Endothelial cell of umbilical vein (primary cell): ENCODE results near the gene KIF26A. TPM values are rescaled to one million over a fixed set of nuclear protein-coding genes. Genes with fewer than 3 reads are reported as not detected.

Source experiments
- BruUV-seq: library from RNA; stranded (reverse); fragments of 400-500 nt; replicated peaks from 2 replicates; lab custom pipeline; 2021; lab: Mats Ljungman, UMichigan
- CTCF ChIA-PET: fragments of 300-600, 350-600 bp; sonication (Branson Sonifier 250); formaldehyde crosslinking; loops from one replicate; lab custom pipeline; 2021; ENCODE audit warnings: antibody characterized with exemption, inconsistent platforms; lab: Charles Lee
- POLR2A ChIA-PET: fragments of 300-600, 350-600 bp; sonication (Branson Sonifier 250); formaldehyde crosslinking; loops from one replicate; lab custom pipeline; 2021; ENCODE audit warnings: antibody characterized with exemption, inconsistent platforms; lab: Charles Lee
- DNase-seq: peaks from one replicate; pipeline ENCODE4 v3.0.0-alpha.2; 2011; ENCODE audit warnings: low read depth, low spot score
- FAIRE-seq: peaks from 2 replicates; lab custom pipeline; 2011; peaks lifted over from hg19 to GRCh38; lab: Jason Lieb, UNC
- H2AFZ ChIP-seq: 2 replicates; pipeline ENCODE4 v1.6.0; 2012; ENCODE audit warnings: low read depth, low read length, control low read depth, inconsistent platforms
- H3K27ac ChIP-seq: 2 replicates; pipeline ENCODE4 v1.5.1; 2011; ENCODE audit warnings: low read depth, mild to moderate bottlenecking, control low read depth, low read length, moderate library complexity; ENCODE audit not compliant: insufficient read depth
- H3K27me3 ChIP-seq, 2 experiments: 2 replicates each; pipeline versions ENCODE4 v1.6.0 to v1.6.1; 2011; ENCODE audit warnings: low read length in 2 of 2, mixed read lengths in 1 of 2; ENCODE audit not compliant: control insufficient read depth in 2 of 2, insufficient read depth in 2 of 2
- H3K36me3 ChIP-seq, 2 experiments: 2 replicates in 1 of 2; 3 replicates in 1 of 2; pipeline ENCODE4 v1.5.1; 2011; ENCODE audit warnings: low read length in 2 of 2, mild to moderate bottlenecking in 1 of 2, moderate library complexity in 1 of 2; ENCODE audit not compliant: control insufficient read depth in 2 of 2, insufficient read depth in 2 of 2; ENCODE audit errors: extremely low read depth in 1 of 2
- H3K4me1 ChIP-seq: 3 replicates; pipeline ENCODE4 v1.5.1; 2011; ENCODE audit warnings: mild to moderate bottlenecking, low read length; ENCODE audit not compliant: control insufficient read depth, insufficient read depth; ENCODE audit errors: extremely low read depth
- H3K4me2 ChIP-seq: 2 replicates; pipeline ENCODE4 v1.6.1; 2011; ENCODE audit warnings: low read length, control low read depth, mixed read lengths; ENCODE audit not compliant: insufficient read depth
- H3K4me3 ChIP-seq, 3 experiments: fragments of 200-600 bp in 1 of 3; sonication (generic), shearing (Covaris generic) in 1 of 3; replicated peaks in 1 of 3; 2 replicates each; pipeline ENCODE4 v1.5.1; 2011 to 2016; ENCODE audit warnings: control low read depth in 3 of 3, low read length in 3 of 3, mild to moderate bottlenecking in 2 of 3, inconsistent platforms in 1 of 3, low read depth in 1 of 3, moderate library complexity in 1 of 3; ENCODE audit not compliant: insufficient read depth in 1 of 3
- H3K79me2 ChIP-seq: 2 replicates; pipeline ENCODE4 v1.6.0; 2012; ENCODE audit warnings: low read length, inconsistent platforms; ENCODE audit not compliant: control insufficient read depth, insufficient read depth
- H3K9ac ChIP-seq: replicated peaks from 2 replicates; pipeline ENCODE3; 2011; ENCODE audit warnings: low read length, control low read depth; ENCODE audit not compliant: insufficient read depth; ENCODE audit errors: extremely low read depth
- H3K9me1 ChIP-seq: replicated peaks from 3 replicates; pipeline ENCODE4 v1.6.0; 2011; ENCODE audit warnings: mild to moderate bottlenecking, low read length; ENCODE audit not compliant: control insufficient read depth, insufficient read depth; ENCODE audit errors: extremely low read depth
- H3K9me3 ChIP-seq: replicated peaks from 2 replicates; pipeline ENCODE4 v1.5.1; 2012; ENCODE audit warnings: low read length, inconsistent platforms; ENCODE audit not compliant: control insufficient read depth, insufficient read depth
- H4K20me1 ChIP-seq: replicated peaks from 2 replicates; pipeline ENCODE3; 2011; ENCODE audit warnings: mild to moderate bottlenecking, low read length; ENCODE audit not compliant: control insufficient read depth, insufficient read depth; ENCODE audit errors: extremely low read depth
- CTCF ChIP-seq, 2 donors: IDR thresholded peaks; 1 replicate in 1 of 2; 2 replicates in 1 of 2; pipeline ENCODE4 v1.5.1; 2011; ENCODE audit warnings: low read length in 2 of 2, mild to moderate bottlenecking in 2 of 2, moderate library complexity in 2 of 2, control low read depth in 1 of 2, inconsistent platforms in 1 of 2, low read depth in 1 of 2; ENCODE audit not compliant: insufficient read depth in 1 of 2; ENCODE audit errors: extremely low read depth in 1 of 2
- EZH2 ChIP-seq: IDR thresholded peaks from 2 replicates; pipeline ENCODE4 v1.6.1; 2012; ENCODE audit warnings: borderline replicate concordance, low read depth, mild to moderate bottlenecking, moderate library complexity, low read length, inconsistent platforms; ENCODE audit not compliant: severe bottlenecking
- FOS ChIP-seq: IDR thresholded peaks from 2 replicates; pipeline ENCODE4 v1.6.1; 2011; ENCODE audit warnings: mild to moderate bottlenecking, low read length, moderate library complexity, borderline replicate concordance; ENCODE audit not compliant: insufficient read depth
- GATA2 ChIP-seq: IDR thresholded peaks from 2 replicates; pipeline ENCODE4 v1.7.0; 2011; ENCODE audit warnings: low read depth, mild to moderate bottlenecking, moderate library complexity, mixed read lengths, low read length; ENCODE audit not compliant: insufficient read length, insufficient read depth
- JUN ChIP-seq: IDR thresholded peaks from 2 replicates; pipeline ENCODE4 v1.6.1; 2011; ENCODE audit warnings: borderline replicate concordance, low read depth; ENCODE audit not compliant: insufficient read length, insufficient read depth
- MAX ChIP-seq: IDR thresholded peaks from 2 replicates; pipeline ENCODE4 v1.6.1; 2011; ENCODE audit not compliant: insufficient read depth, insufficient read length
- MYC ChIP-seq: IDR thresholded peaks from one replicate; pipeline ENCODE4 v1.6.1; 2011; ENCODE audit warnings: mild to moderate bottlenecking, low read depth, low read length
- POLR2A ChIP-seq: IDR thresholded peaks from 2 replicates; pipeline ENCODE4 v1.6.1; 2012; ENCODE audit warnings: low read depth, mild to moderate bottlenecking, control low read depth, low read length
- POLR2AphosphoS5 ChIP-seq: IDR thresholded peaks from 2 replicates; pipeline ENCODE4 v1.6.1; 2012; ENCODE audit warnings: low read depth, mild to moderate bottlenecking, control low read depth, low read length, moderate library complexity; ENCODE audit not compliant: insufficient read depth
- dilution Hi-C: fragments of 300-500 bp; cut with MboI; formaldehyde crosslinking; loops from one replicate; pipeline ENCODE4 v1.15.0; 2019; ENCODE audit warnings: low sequenced_read_pairs; ENCODE audit not compliant: extremely low pct_ligation_motif_present
- intact Hi-C: fragments of 100-400 bp; cut with micrococcal nuclease; formaldehyde crosslinking; loops from one replicate; pipeline ENCODE4 v1.10.0; 2022
- polyA plus RNA-seq, 4 experiments: library from polyadenylated mRNA; depleted of rRNA in 3 of 4; stranded (reverse) in 3 of 4; unstranded in 1 of 4; fragments of >200 nt; gene quantifications; 2 replicates each; pipeline versions ENCODE4 v1.2.1 to v1.2.3, GENCODE V29; 2011 to 2012; ENCODE audit warnings: missing spikeins in 1 of 4
- total RNA-seq: library from RNA; stranded (reverse); gene quantifications from 2 replicates; pipeline ENCODE4 v1.2.3, GENCODE V29; 2021

KIF26A gene
- total and polyA plus RNA-seq, 2 donors (not counting 3 experiments of a cell fraction or from before 2014, with no cell fraction given) = 3.6 to 10.7 TPM

GRCh38 chr14:104171895-104172294 lies 33.5 kb downstream of the KIF26A start:
- Histone ChIP-seq H3K27ac (no peak overlapping the region), H3K27me3 (no peaks in the 10 kb centered on the region), H3K4me2 (no peak overlapping the region), H4K20me1 (no peaks in the 10 kb centered on the region), H2AFZ (no peak overlapping the region), H3K4me1 (no peaks in the 10 kb centered on the region), H3K4me3 (no peak overlapping the region), H3K36me3 (peaks cover 0 to 2% of the 10 kb centered on the region in 2 experiments), H3K9me3 (no peaks in the 10 kb centered on the region), H3K79me2 (no peaks in the 10 kb centered on the region), H3K9me1 (no peaks in the 10 kb centered on the region), H3K9ac (no peak overlapping the region)
- CTCF ChIA-PET = no interaction called here
- dilution Hi-C loops (no loop called here), intact Hi-C loops (no loop called here)
- no TSS peak for BruUV-seq
- POLR2A ChIA-PET = no interaction called here
- DNase-seq (no peak), FAIRE-seq (no peak)
- TF ChIP-seq JUN = no peak

- DNase-seq = no peak
- Histone ChIP-seq H3K79me2 (no peaks in the 10 kb centered on the region), H3K9me3 (no peaks in the 10 kb centered on the region), H4K20me1 (no peaks in the 10 kb centered on the region), H3K36me3 (peaks cover 0 to 2% of the 10 kb centered on the region in 2 experiments), H3K4me1 (no peaks in the 10 kb centered on the region), H3K9ac (no peak overlapping the region), H3K27ac (no peak overlapping the region), H3K4me3 (no peak overlapping the region), H2AFZ (no peak overlapping the region), H3K9me1 (no peaks in the 10 kb centered on the region), H3K27me3 (no peaks in the 10 kb centered on the region), H3K4me2 (no peak overlapping the region)
- CTCF ChIA-PET = no interaction called here
- BruUV-seq = no TSS peak
- POLR2A ChIA-PET = no interaction called here
- TF ChIP-seq FOS (no peak), POLR2AphosphoS5 (no peak), EZH2 (no peak), MYC (no peak), GATA2 (no peak), CTCF (IDR thresholded peaks at IDR 0.05; ENCODE audit: extremely low read depth in 1 of 2, insufficient read depth in 1 of 2, low read depth in 1 of 2, low read length in 2 of 2) (no peak), MAX (no peak), JUN (no peak), POLR2A (no peak)
- dilution Hi-C loops = no loop called here
- no peak for FAIRE-seq
- intact Hi-C loops = no loop called here
These were observed 34.0 kb downstream of the KIF26A start for GRCh38 chr14:104172349-104172748.
